ENCODE measurements around the gene TULP1. TPM values are rescaled to one million over a fixed set of nuclear protein-coding genes. Genes with fewer than 3 reads are reported as not detected.

Gene TULP1
- total RNA-seq, 1 experiment from 2014 or later = not detected

GRCh38 chr6:35497571-35498421, 14.9 kb downstream of the TULP1 start:
- H3K27me3 ChIP-seq (replicated peaks; ENCODE audit: insufficient read depth, low read depth, low read length, poor library complexity) = no peaks in the 10 kb centered on the region
- DNase-seq (ENCODE audit: low spot score) = peak; percentile 51
- TF ChIP-seq CTCF (conservative IDR thresholded peaks at IDR 0.05; ENCODE audit: low read depth, low read length) = no peak
- no peak for TF ChIP-seq EZH2 (IDR thresholded peaks at IDR 0.05; ENCODE audit: borderline replicate concordance, low read depth, low read length, poor library complexity, severe bottlenecking)
- peak overlapping the region; percentile 78 for H3K27ac ChIP-seq (ENCODE audit: low read depth, low read length, poor library complexity, severe bottlenecking)
- intact Hi-C loops (cut with micrococcal nuclease; ENCODE audit: unreplicated experiment) = no loop called here
- no peaks in the 10 kb centered on the region for H3K36me3 ChIP-seq (ENCODE audit: insufficient read depth, low read length, poor library complexity, severe bottlenecking)
- peaks cover 28% of the 10 kb centered on the region for H3K4me1 ChIP-seq (ENCODE audit: insufficient read depth, low read length, poor library complexity, severe bottlenecking)
- H3K4me3 ChIP-seq (ENCODE audit: low read depth, low read length, poor library complexity, severe bottlenecking) = peak overlapping the region; percentile 71
- ChIA-PET CTCF (interaction anchor here (0.5 kb wide), 1 partner anchor 9 kb away, joined by 10 read pairs; no protein-coding TSS in a partner anchor), POLR2A (ENCODE audit: low non-redundant PET) (no interaction called here)
- BruUV-seq (replicated peaks) = no TSS peak
- no peaks in the 10 kb centered on the region for H3K9me3 ChIP-seq (ENCODE audit: low read depth, low read length, poor library complexity, severe bottlenecking)

GRCh38 chr6:35496841-35497570, 15.7 kb downstream of the TULP1 start, which contains the start of gene TEAD3:
TSS of gene TEAD3 (minus strand) at chr6:35497079.
- Histone ChIP-seq H3K36me3 (ENCODE audit: insufficient read depth, low read length, poor library complexity, severe bottlenecking) (no peaks in the 10 kb centered on the region), H3K27me3 (replicated peaks; ENCODE audit: insufficient read depth, low read depth, low read length, poor library complexity) (no peaks in the 10 kb centered on the region), H3K4me1 (ENCODE audit: insufficient read depth, low read length, poor library complexity, severe bottlenecking) (peaks cover 36% of the 10 kb centered on the region), H3K27ac (ENCODE audit: low read depth, low read length, poor library complexity, severe bottlenecking) (peak within 1 kb of the TSS; percentile 78), H3K9me3 (ENCODE audit: low read depth, low read length, poor library complexity, severe bottlenecking) (no peaks in the 10 kb centered on the region), H3K4me3 (ENCODE audit: low read depth, low read length, poor library complexity, severe bottlenecking) (peak within 1 kb of the TSS; percentile 71)
- ChIA-PET POLR2A (ENCODE audit: low non-redundant PET) (no interaction called here), CTCF (interaction anchor here (0.5 kb wide), 1 partner anchor 10 kb away, joined by 10 read pairs; no protein-coding TSS in a partner anchor)
- TF ChIP-seq EZH2 (IDR thresholded peaks at IDR 0.05; ENCODE audit: borderline replicate concordance, low read depth, low read length, poor library complexity, severe bottlenecking) (no peak), CTCF (conservative IDR thresholded peaks at IDR 0.05; ENCODE audit: low read depth, low read length) (peak; percentile 14; the same call in 1 of the 2 replicates)
- peak; percentile 56 for DNase-seq (ENCODE audit: low spot score)
- intact Hi-C loops (cut with micrococcal nuclease; ENCODE audit: unreplicated experiment) = no loop called here
- BruUV-seq (replicated peaks) = no TSS peak

- ChIA-PET CTCF (no interaction called here), POLR2A (ENCODE audit: low non-redundant PET) (no interaction called here)
- Histone ChIP-seq H3K27ac (ENCODE audit: low read depth, low read length, poor library complexity, severe bottlenecking) (peak overlapping the region; percentile 34), H3K36me3 (ENCODE audit: insufficient read depth, low read length, poor library complexity, severe bottlenecking) (no peaks in the 10 kb centered on the region), H3K9me3 (ENCODE audit: low read depth, low read length, poor library complexity, severe bottlenecking) (no peaks in the 10 kb centered on the region), H3K27me3 (replicated peaks; ENCODE audit: insufficient read depth, low read depth, low read length, poor library complexity) (no peaks in the 10 kb centered on the region), H3K4me1 (ENCODE audit: insufficient read depth, low read length, poor library complexity, severe bottlenecking) (peaks cover 44% of the 10 kb centered on the region), H3K4me3 (ENCODE audit: low read depth, low read length, poor library complexity, severe bottlenecking) (peak overlapping the region; percentile 71)
- BruUV-seq (replicated peaks) = no TSS peak
- TF ChIP-seq CTCF (conservative IDR thresholded peaks at IDR 0.05; ENCODE audit: low read depth, low read length) = no peak
- TF ChIP-seq EZH2 (IDR thresholded peaks at IDR 0.05; ENCODE audit: borderline replicate concordance, low read depth, low read length, poor library complexity, severe bottlenecking) = no peak
- DNase-seq (ENCODE audit: low spot score) = peak; percentile 63
- intact Hi-C loops (cut with micrococcal nuclease; ENCODE audit: unreplicated experiment) = no loop called here
Observed at GRCh38 chr6:35496036-35496840, 16.5 kb downstream of the TULP1 start.

All from A673 (cell line).